ENCODE measurements around the gene NEK3. TPM values are rescaled to one million over a fixed set of nuclear protein-coding genes. Genes with fewer than 3 reads are reported as not detected.

NEK3 gene
- total RNA-seq, 1 experiment from 2014 or later: 13.3 TPM

GRCh38 chr13:52179925-52180324 is 20.5 kb upstream of the NEK3 start:
- H3K27me3 Mint-ChIP-seq (ENCODE audit: low read depth): no peaks in the 10 kb centered on the region
- Histone ChIP-seq H4K8ac (replicated peaks; ENCODE audit: insufficient read length, low read depth, low read length) (no peak overlapping the region), H2AK5ac (ENCODE audit: insufficient read length, low read length) (no peak overlapping the region), H3K27me3 (ENCODE audit: insufficient read depth, low read length) (no peaks in the 10 kb centered on the region), H3K79me1 (ENCODE audit: insufficient read depth, low read depth, low read length, poor library complexity, severe bottlenecking) (no peaks in the 10 kb centered on the region), H3K27ac (ENCODE audit: insufficient read length, low read depth, low read length) (no peak overlapping the region), H3K79me2 (ENCODE audit: insufficient read depth, low read length) (no peaks in the 10 kb centered on the region), H2BK12ac (ENCODE audit: insufficient read length, low read depth, low read length) (no peak overlapping the region), H4K91ac (ENCODE audit: insufficient read length, low read depth, low read length) (no peak overlapping the region), H2BK20ac (ENCODE audit: low read depth, low read length, poor library complexity, severe bottlenecking) (no peak overlapping the region), H3K4ac (ENCODE audit: low read depth, low read length) (no peak overlapping the region), H3T11ph (ENCODE audit: low read length) (no peak overlapping the region), H3K4me2 (ENCODE audit: insufficient read depth, insufficient read length, low read length) (no peak overlapping the region), H4K5ac (ENCODE audit: insufficient read length, low read depth, low read length) (no peak overlapping the region), H3K23ac (ENCODE audit: insufficient read length, low read depth, low read length) (no peak overlapping the region), H3K56ac (ENCODE audit: insufficient read length, low read depth, low read length) (no peak overlapping the region), H2BK5ac (ENCODE audit: insufficient read length, low read length) (no peak overlapping the region), H4K20me1 (ENCODE audit: control insufficient read depth, insufficient read depth, insufficient read length) (no peaks in the 10 kb centered on the region), H2AFZ (ENCODE audit: low read length) (no peak overlapping the region), H3K14ac (ENCODE audit: insufficient read depth, low read length) (no peak overlapping the region), H3K23me2 (ENCODE audit: insufficient read length, low read depth, low read length, poor library complexity, severe bottlenecking) (no peaks in the 10 kb centered on the region), H2BK120ac (ENCODE audit: low read depth, low read length, poor library complexity, severe bottlenecking) (no peak overlapping the region), H3K9me3 (ENCODE audit: control insufficient read depth, low read depth, low read length) (no peaks in the 10 kb centered on the region), H3K18ac (ENCODE audit: insufficient read length, low read depth, low read length) (no peak overlapping the region), H3K4me1 (ENCODE audit: insufficient read depth, low read length) (no peaks in the 10 kb centered on the region), H3K9ac (ENCODE audit: extremely low read depth, insufficient read length, low read length) (no peak overlapping the region), H2BK15ac (ENCODE audit: low read depth, low read length) (no peak overlapping the region)
- no CpG with 5 or more reads among the region's 2 CpGs for WGBS (ENCODE audit: extremely low coverage, insufficient read length, low lambda C conversion rate)
- H3K4me3 Mint-ChIP-seq: no peak overlapping the region
- no peaks in the 10 kb centered on the region for H3K9me3 Mint-ChIP-seq
- TF ChIP-seq, protein P1, sequence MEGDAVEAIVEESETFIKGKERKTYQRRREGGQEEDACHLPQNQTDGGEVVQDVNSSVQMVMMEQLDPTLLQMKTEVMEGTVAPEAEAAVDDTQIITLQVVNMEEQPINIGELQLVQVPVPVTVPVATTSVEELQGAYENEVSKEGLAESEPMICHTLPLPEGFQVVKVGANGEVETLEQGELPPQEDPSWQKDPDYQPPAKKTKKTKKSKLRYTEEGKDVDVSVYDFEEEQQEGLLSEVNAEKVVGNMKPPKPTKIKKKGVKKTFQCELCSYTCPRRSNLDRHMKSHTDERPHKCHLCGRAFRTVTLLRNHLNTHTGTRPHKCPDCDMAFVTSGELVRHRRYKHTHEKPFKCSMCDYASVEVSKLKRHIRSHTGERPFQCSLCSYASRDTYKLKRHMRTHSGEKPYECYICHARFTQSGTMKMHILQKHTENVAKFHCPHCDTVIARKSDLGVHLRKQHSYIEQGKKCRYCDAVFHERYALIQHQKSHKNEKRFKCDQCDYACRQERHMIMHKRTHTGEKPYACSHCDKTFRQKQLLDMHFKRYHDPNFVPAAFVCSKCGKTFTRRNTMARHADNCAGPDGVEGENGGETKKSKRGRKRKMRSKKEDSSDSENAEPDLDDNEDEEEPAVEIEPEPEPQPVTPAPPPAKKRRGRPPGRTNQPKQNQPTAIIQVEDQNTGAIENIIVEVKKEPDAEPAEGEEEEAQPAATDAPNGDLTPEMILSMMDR (conservative IDR thresholded peaks at IDR 0.05): no peak
- DNase-seq: no peak
- H3K36me3 Mint-ChIP-seq (ENCODE audit: insufficient read depth in 1 of 3, low read depth in 3 of 3): peaks cover 7 to 48% (median 33%) of the 10 kb centered on the region in 3 experiments; a peak in 6 of 7 replicates
- no peak overlapping the region for H3K27ac Mint-ChIP-seq
- H3K4me1 Mint-ChIP-seq: no peaks in the 10 kb centered on the region
